HepG2 (cell line): Measurements from ENCODE around the gene CD68. TPM values are rescaled to one million over a fixed set of nuclear protein-coding genes. Genes with fewer than 3 reads are reported as not detected.

Experiments used
- ATM ChIP-seq: fragments of 450-650 bp; IDR thresholded peaks from 2 replicates; pipeline ENCODE4 v1.7.1; 2017; ENCODE audit warnings: mild to moderate bottlenecking, borderline replicate concordance
- DMTF1 ChIP-seq: sonication (generic); formaldehyde crosslinking; IDR thresholded peaks from 2 replicates; pipeline ENCODE4 v1.4.0; 2020; ENCODE audit warnings: mild to moderate bottlenecking, missing genetic modification reagents
- FOXK1 ChIP-seq: sonication (generic); formaldehyde crosslinking; IDR thresholded peaks from 2 replicates; pipeline ENCODE4 v1.4.0; 2020; ENCODE audit warnings: low read depth, missing genetic modification reagents, borderline replicate concordance
- GATAD1 ChIP-seq: IDR thresholded peaks from 2 replicates; pipeline ENCODE4 v1.6.1; 2016; ENCODE audit warnings: missing genetic modification reagents, missing compliant biosample characterization
- HMGA1 ChIP-seq: sonication (generic); formaldehyde crosslinking; conservative IDR thresholded peaks from 2 replicates; pipeline ENCODE4 v1.4.0; 2020; ENCODE audit warnings: missing genetic modification reagents
- HOXA3 ChIP-seq: sonication (generic); formaldehyde crosslinking; IDR thresholded peaks from 2 replicates; pipeline ENCODE4 v1.5.0; 2020; ENCODE audit warnings: missing genetic modification reagents
- KMT2A ChIP-seq: sonication (generic); formaldehyde crosslinking; IDR thresholded peaks from 2 replicates; pipeline ENCODE4 v1.4.0; 2020; ENCODE audit warnings: missing genetic modification reagents
- MIER2 ChIP-seq: IDR thresholded peaks from 2 replicates; pipeline ENCODE4 v1.6.1; 2016; ENCODE audit warnings: missing biosample characterization, missing genetic modification reagents
- NFIB ChIP-seq: sonication (generic); formaldehyde crosslinking; IDR thresholded peaks from 2 replicates; pipeline ENCODE4 v1.9.0; 2021; ENCODE audit warnings: missing genetic modification reagents, mild to moderate bottlenecking, borderline replicate concordance
- SAP130 ChIP-seq: IDR thresholded peaks from 2 replicates; pipeline ENCODE4 v1.6.1; 2016; ENCODE audit warnings: low read depth
- STAG1 ChIP-seq: sonication (generic); formaldehyde crosslinking; IDR thresholded peaks from 2 replicates; pipeline ENCODE4 v1.4.0; 2020; ENCODE audit warnings: missing genetic modification reagents
- THAP8 ChIP-seq: sonication (generic); formaldehyde crosslinking; IDR thresholded peaks from 2 replicates; pipeline ENCODE4 v1.5.1; 2020; ENCODE audit warnings: missing genetic modification reagents, mild to moderate bottlenecking, borderline replicate concordance
- ZBTB1 ChIP-seq: sonication (generic); formaldehyde crosslinking; IDR thresholded peaks from 2 replicates; pipeline ENCODE4 v1.4.0; 2020; ENCODE audit warnings: missing genetic modification reagents, borderline replicate concordance
- ZNF275 ChIP-seq: sonication (generic); formaldehyde crosslinking; IDR thresholded peaks from 2 replicates; pipeline ENCODE4 v1.8.0; 2022; ENCODE audit warnings: missing genetic modification reagents, mild to moderate bottlenecking, inconsistent platforms, borderline replicate concordance
- ZNF3 ChIP-seq: IDR thresholded peaks from 2 replicates; pipeline ENCODE4 v1.7.0; 2017; ENCODE audit warnings: inconsistent platforms
- ZNF354B ChIP-seq: sonication (generic); formaldehyde crosslinking; IDR thresholded peaks from 2 replicates; pipeline ENCODE4 v1.8.0; 2022; ENCODE audit warnings: mild to moderate bottlenecking, missing genetic modification reagents
- ZNF549 ChIP-seq: sonication (generic); formaldehyde crosslinking; IDR thresholded peaks from 2 replicates; pipeline ENCODE4 v1.5.0; 2020; ENCODE audit warnings: missing genetic modification reagents
- ZNF556 ChIP-seq: sonication (generic); formaldehyde crosslinking; IDR thresholded peaks from 2 replicates; pipeline ENCODE4 v1.4.0; 2020; ENCODE audit warnings: mild to moderate bottlenecking, missing genetic modification reagents, borderline replicate concordance
- ZNF570 ChIP-seq: sonication (generic); formaldehyde crosslinking; IDR thresholded peaks from 2 replicates; pipeline ENCODE4 v1.4.0; 2020; ENCODE audit warnings: mild to moderate bottlenecking, missing genetic modification reagents, borderline replicate concordance
- polyA plus RNA-seq, 8 experiments: library from polyadenylated mRNA; depleted of rRNA in 3 of 8; stranded (reverse) in 7 of 8; unstranded in 1 of 8; fragments of >200 nt; fragmentation: Illumina TruSeq in 4 of 8; extraction: Trizol in 4 of 8; gene quantifications; 2 replicates each; pipeline versions ENCODE4 v1.2.1 to v1.2.3, GENCODE V29; 2011 to 2016; ENCODE audit warnings: low read depth in 4 of 8, missing spikeins in 1 of 8, mixed read lengths in 1 of 8; ENCODE audit not compliant: insufficient read depth in 1 of 8
- total RNA-seq, 5 experiments: library from RNA; depleted of rRNA; stranded (reverse); fragments of >200 nt; fragmentation: Illumina TruSeq; extraction: Trizol; gene quantifications; 2 replicates each; pipeline ENCODE4 v1.2.3, GENCODE V29; 2016; ENCODE audit warnings: low read depth in 1 of 5
- TF ChIP-seq, protein P1 (sequence below): sonication (generic); formaldehyde crosslinking; IDR thresholded peaks from 2 replicates; pipeline ENCODE4 v1.8.0; 2022; ENCODE audit warnings: missing genetic modification reagents, mild to moderate bottlenecking, moderate library complexity, borderline replicate concordance
- TF ChIP-seq, protein P2 (sequence below): sonication (generic); formaldehyde crosslinking; IDR thresholded peaks from 2 replicates; pipeline ENCODE4 v1.8.0; 2022; ENCODE audit warnings: missing genetic modification reagents, low read depth, mild to moderate bottlenecking, borderline replicate concordance
- TF ChIP-seq, protein P3 (sequence below): sonication (generic); formaldehyde crosslinking; IDR thresholded peaks from 2 replicates; pipeline ENCODE4 v1.4.0; 2020; ENCODE audit warnings: mild to moderate bottlenecking, low read depth, missing genetic modification reagents

Gene CD68
- total and polyA plus RNA-seq, 2 of the 13 experiments (the other 11 are each of a cell fraction or from before 2014, with no cell fraction given): 10.3 to 104 TPM

- TF ChIP-seq, protein P1, sequence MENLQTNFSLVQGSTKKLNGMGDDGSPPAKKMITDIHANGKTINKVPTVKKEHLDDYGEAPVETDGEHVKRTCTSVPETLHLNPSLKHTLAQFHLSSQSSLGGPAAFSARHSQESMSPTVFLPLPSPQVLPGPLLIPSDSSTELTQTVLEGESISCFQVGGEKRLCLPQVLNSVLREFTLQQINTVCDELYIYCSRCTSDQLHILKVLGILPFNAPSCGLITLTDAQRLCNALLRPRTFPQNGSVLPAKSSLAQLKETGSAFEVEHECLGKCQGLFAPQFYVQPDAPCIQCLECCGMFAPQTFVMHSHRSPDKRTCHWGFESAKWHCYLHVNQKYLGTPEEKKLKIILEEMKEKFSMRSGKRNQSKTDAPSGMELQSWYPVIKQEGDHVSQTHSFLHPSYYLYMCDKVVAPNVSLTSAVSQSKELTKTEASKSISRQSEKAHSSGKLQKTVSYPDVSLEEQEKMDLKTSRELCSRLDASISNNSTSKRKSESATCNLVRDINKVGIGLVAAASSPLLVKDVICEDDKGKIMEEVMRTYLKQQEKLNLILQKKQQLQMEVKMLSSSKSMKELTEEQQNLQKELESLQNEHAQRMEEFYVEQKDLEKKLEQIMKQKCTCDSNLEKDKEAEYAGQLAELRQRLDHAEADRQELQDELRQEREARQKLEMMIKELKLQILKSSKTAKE (CRISPR knock-in tag): no peak
- TF ChIP-seq HMGA1 (CRISPR knock-in tag): no peak
- TF ChIP-seq ATM: no peak
- TF ChIP-seq SAP130 (CRISPR knock-in tag): peak; percentile 70
- TF ChIP-seq ZNF570: no peak
- TF ChIP-seq STAG1 (CRISPR knock-in tag): peak; percentile 10; the same call in 1 of the 2 replicates
- no peak for TF ChIP-seq THAP8 (CRISPR knock-in tag)
- peak; percentile 31; the same call in 1 of the 2 replicates for TF ChIP-seq FOXK1 (CRISPR knock-in tag)
- TF ChIP-seq ZNF3 (CRISPR knock-in tag): no peak
- TF ChIP-seq NFIB (CRISPR knock-in tag): no peak
- TF ChIP-seq, protein P2, sequence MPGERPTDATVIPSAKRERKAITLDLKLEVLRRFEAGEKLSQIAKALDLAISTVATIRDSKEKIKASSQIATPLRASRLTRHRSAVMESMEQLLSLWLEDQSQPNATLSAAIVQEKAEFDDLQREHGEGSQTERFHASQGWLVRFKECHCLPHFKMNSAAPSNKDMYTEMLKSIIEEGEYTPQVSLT (CRISPR knock-in tag): no peak
- no peak for TF ChIP-seq MIER2 (CRISPR knock-in tag)
- no peak for TF ChIP-seq KMT2A (CRISPR knock-in tag)
- no peak for TF ChIP-seq GATAD1
- TF ChIP-seq DMTF1 (CRISPR knock-in tag): no peak
- no peak for TF ChIP-seq ZBTB1 (CRISPR knock-in tag)
- TF ChIP-seq ZNF556 (CRISPR knock-in tag): no peak
- no peak for TF ChIP-seq ZNF549
- TF ChIP-seq HOXA3 (CRISPR knock-in tag): no peak; the same call in 1 of the 2 replicates
- no peak for TF ChIP-seq ZNF354B (CRISPR knock-in tag)
- TF ChIP-seq, protein P3, sequence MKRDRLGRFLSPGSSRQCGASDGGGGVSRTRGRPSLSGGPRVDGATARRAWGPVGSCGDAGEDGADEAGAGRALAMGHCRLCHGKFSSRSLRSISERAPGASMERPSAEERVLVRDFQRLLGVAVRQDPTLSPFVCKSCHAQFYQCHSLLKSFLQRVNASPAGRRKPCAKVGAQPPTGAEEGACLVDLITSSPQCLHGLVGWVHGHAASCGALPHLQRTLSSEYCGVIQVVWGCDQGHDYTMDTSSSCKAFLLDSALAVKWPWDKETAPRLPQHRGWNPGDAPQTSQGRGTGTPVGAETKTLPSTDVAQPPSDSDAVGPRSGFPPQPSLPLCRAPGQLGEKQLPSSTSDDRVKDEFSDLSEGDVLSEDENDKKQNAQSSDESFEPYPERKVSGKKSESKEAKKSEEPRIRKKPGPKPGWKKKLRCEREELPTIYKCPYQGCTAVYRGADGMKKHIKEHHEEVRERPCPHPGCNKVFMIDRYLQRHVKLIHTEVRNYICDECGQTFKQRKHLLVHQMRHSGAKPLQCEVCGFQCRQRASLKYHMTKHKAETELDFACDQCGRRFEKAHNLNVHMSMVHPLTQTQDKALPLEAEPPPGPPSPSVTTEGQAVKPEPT: no peak
- no peak for TF ChIP-seq ZNF275 (CRISPR knock-in tag)
These were observed 22.2 kb upstream of the CD68 start (continued) for GRCh38 chr17:7557147-7557764.
